Right lobe of liver (tissue), 6 donors: ENCODE data around the gene LINC01488. TPM values are rescaled to one million over a fixed set of nuclear protein-coding genes. Genes with fewer than 3 reads are reported as not detected.

ENCODE experiments used
- ATAC-seq, 4 donors: fragments of 200-7000 bp; cut with Tn5 transposase; one replicate each; pipeline ENCODE4 v1.9.1; 2020; ENCODE audit warnings: mild to moderate bottlenecking in 4 of 4, moderate library complexity in 4 of 4
- DNase-seq, 3 donors: peaks; one replicate each; pipeline ENCODE4 v3.0.0-alpha.2; 2020
- H3K27ac ChIP-seq, 3 donors: fragments of 200-600 bp; one replicate each; pipeline ENCODE4 v1.8.0; 2022
- H3K27me3 ChIP-seq, 2 donors: fragments of 200-600 bp; one replicate each; pipeline ENCODE4 v1.8.0; 2022
- H3K36me3 ChIP-seq, 4 donors: fragments of 200-600 bp; sonication (generic) in 1 of 4; one replicate each; pipeline versions ENCODE4 v1.5.1 to v1.8.0; 2017 to 2022; ENCODE audit warnings: control low read depth in 1 of 4
- H3K4me1 ChIP-seq, 4 donors: fragments of 200-600 bp; sonication (generic) in 1 of 4; one replicate each; pipeline versions ENCODE4 v1.5.1 to v1.8.0; 2017 to 2022; ENCODE audit warnings: control low read depth in 1 of 4
- H3K4me3 ChIP-seq, 3 donors: fragments of 200-600 bp; one replicate each; pipeline ENCODE4 v1.8.0; 2022
- H3K9me3 ChIP-seq, 4 donors: fragments of 200-600 bp; sonication (generic) in 1 of 4; one replicate each; pipeline versions ENCODE4 v1.5.1 to v1.8.0; 2017 to 2022; ENCODE audit warnings: control low read depth in 1 of 4
- POLR2A ChIP-seq: fragments of 450-650 bp; IDR thresholded peaks from one replicate; pipeline ENCODE4 v1.6.1; 2017; ENCODE audit warnings: antibody characterized with exemption, mild to moderate bottlenecking
- WGBS: methylation state at CpG from one replicate; pipeline ENCODE4 v1.1.6; 2018; ENCODE audit warnings: low coverage, low lambda C conversion rate; ENCODE audit not compliant: insufficient coverage; ENCODE audit errors: missing lambda C conversion rate; 5-methylcytosine and 5-hydroxymethylcytosine counted together
- intact Hi-C, 2 donors: fragments of 100-400 bp; cut with DNase I; formaldehyde crosslinking; loops; one replicate each; pipeline versions ENCODE4 v1.11.2 to v1.14.1; 2022
- total RNA-seq, 6 experiments: library from RNA; depleted of rRNA in 2 of 6; stranded (reverse); fragments of >200 nt in 2 of 6; fragmentation: NEBNext Ultra II Directional in 3 of 6; extraction: Animal tissue kit (Norgen Biotek cat#: 25700) in 3 of 6; gene quantifications; one replicate each; pipeline versions ENCODE4 v1.1.0 to v1.2.4, GENCODE V29; 2016 to 2023
- TF ChIP-seq, protein P1 (sequence below), 4 donors: fragments of 200-600 bp in 3 of 4; fragments of 450-650 bp in 1 of 4; IDR thresholded peaks; one replicate each; pipeline versions ENCODE4 v1.5.1 to v1.8.0; 2016 to 2022; ENCODE audit warnings: antibody characterized with exemption in 4 of 4, mild to moderate bottlenecking in 2 of 4
- donor health status: DM: no; HTN: yes; CAD: no.
- donor health status: DM: no; HTN: no; CAD: no.
- donor health status: DM: no; HTN: no; CAD: no.
- donor health status: DM: no; HTN: yes; CAD: no.
- donor health status: DM: no; HTN: yes; CAD: no.

LINC01488 gene
- total RNA-seq, 6 experiments from 2014 or later, result 0.63 to 22.9 (median 1.1) TPM; not detected in 1

GRCh38 chr11:69540118-69541000 lies 58.9 kb downstream of the LINC01488 start:
- DNase-seq (no peak), ATAC-seq (peak in 3 of 4 donors; percentile 9 to 22 (median 12))
- H3K9me3 ChIP-seq, result no peaks in the 10 kb centered on the region
- no peaks in the 10 kb centered on the region for H3K36me3 ChIP-seq
- 88% methylated on average over 18 of the region's 30 CpGs for WGBS
- H3K4me3 ChIP-seq, result no peak overlapping the region
- TF ChIP-seq, protein P1, sequence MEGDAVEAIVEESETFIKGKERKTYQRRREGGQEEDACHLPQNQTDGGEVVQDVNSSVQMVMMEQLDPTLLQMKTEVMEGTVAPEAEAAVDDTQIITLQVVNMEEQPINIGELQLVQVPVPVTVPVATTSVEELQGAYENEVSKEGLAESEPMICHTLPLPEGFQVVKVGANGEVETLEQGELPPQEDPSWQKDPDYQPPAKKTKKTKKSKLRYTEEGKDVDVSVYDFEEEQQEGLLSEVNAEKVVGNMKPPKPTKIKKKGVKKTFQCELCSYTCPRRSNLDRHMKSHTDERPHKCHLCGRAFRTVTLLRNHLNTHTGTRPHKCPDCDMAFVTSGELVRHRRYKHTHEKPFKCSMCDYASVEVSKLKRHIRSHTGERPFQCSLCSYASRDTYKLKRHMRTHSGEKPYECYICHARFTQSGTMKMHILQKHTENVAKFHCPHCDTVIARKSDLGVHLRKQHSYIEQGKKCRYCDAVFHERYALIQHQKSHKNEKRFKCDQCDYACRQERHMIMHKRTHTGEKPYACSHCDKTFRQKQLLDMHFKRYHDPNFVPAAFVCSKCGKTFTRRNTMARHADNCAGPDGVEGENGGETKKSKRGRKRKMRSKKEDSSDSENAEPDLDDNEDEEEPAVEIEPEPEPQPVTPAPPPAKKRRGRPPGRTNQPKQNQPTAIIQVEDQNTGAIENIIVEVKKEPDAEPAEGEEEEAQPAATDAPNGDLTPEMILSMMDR (IDR thresholded peaks at IDR 0.05), result no peak
- TF ChIP-seq POLR2A, result no peak
- H3K27ac ChIP-seq, result peak overlapping the region in 1 of 3 donors; percentile 28
- intact Hi-C loops, result no loop called here
- H3K4me1 ChIP-seq, result peaks cover 0 to 7% (median 0%) of the 10 kb centered on the region in 4 donors
- no peaks in the 10 kb centered on the region for H3K27me3 ChIP-seq

GRCh38 chr11:69541001-69541285 lies 59.5 kb downstream of the LINC01488 start:
- TF ChIP-seq POLR2A, result no peak
- TF ChIP-seq, protein P1 (IDR thresholded peaks at IDR 0.05), result no peak
- intact Hi-C loops, result no loop called here
- WGBS, result 70% methylated on average over 2 of the region's 5 CpGs
- H3K9me3 ChIP-seq, result no peaks in the 10 kb centered on the region
- no peak overlapping the region for H3K27ac ChIP-seq
- DNase-seq (no peak), ATAC-seq (no peak)
- no peaks in the 10 kb centered on the region for H3K27me3 ChIP-seq
- H3K4me1 ChIP-seq, result peaks cover 0 to 7% (median 0%) of the 10 kb centered on the region in 4 donors
- no peak overlapping the region for H3K4me3 ChIP-seq
- no peaks in the 10 kb centered on the region for H3K36me3 ChIP-seq

- Histone ChIP-seq H3K4me3 (no peak overlapping the region), H3K4me1 (peaks cover 0 to 7% (median 0%) of the 10 kb centered on the region in 4 donors), H3K27me3 (no peaks in the 10 kb centered on the region), H3K36me3 (no peaks in the 10 kb centered on the region), H3K9me3 (no peaks in the 10 kb centered on the region), H3K27ac (no peak overlapping the region)
- no peak for DNase-seq
- no peak for TF ChIP-seq POLR2A
- TF ChIP-seq, protein P1 (IDR thresholded peaks at IDR 0.05), result no peak
- WGBS, result 41% methylated on average over 4 of the region's 8 CpGs
- intact Hi-C loops, result no loop called here
- peak; percentile 34 to 80 (median 56) for ATAC-seq
Observed at GRCh38 chr11:69541501-69542313, 60.2 kb downstream of the LINC01488 start.

- TF ChIP-seq, protein P1 (IDR thresholded peaks at IDR 0.05), result no peak
- TF ChIP-seq POLR2A, result no peak
- no peaks in the 10 kb centered on the region for H3K9me3 ChIP-seq
- no peaks in the 10 kb centered on the region for H3K27me3 ChIP-seq
- no peak for ATAC-seq
- intact Hi-C loops, result no loop called here
- no peak overlapping the region for H3K4me3 ChIP-seq
- WGBS, result 90% methylated on average over 27 of the region's 42 CpGs
- no peaks in the 10 kb centered on the region for H3K36me3 ChIP-seq
- DNase-seq, result no peak
- peaks cover 0 to 7% (median 0%) of the 10 kb centered on the region in 4 donors for H3K4me1 ChIP-seq
- H3K27ac ChIP-seq, result no peak overlapping the region
Observed at GRCh38 chr11:69542314-69543168, 61.1 kb downstream of the LINC01488 start.
